CD4-positive, alpha-beta memory T cell (primary cell): ENCODE measurements around the gene RUNX2. TPM values are rescaled to one million over a fixed set of nuclear protein-coding genes. Genes with fewer than 3 reads are reported as not detected.
A peak's percentile ranks its signal among the peaks of the same experiment; 100 is the strongest.

ENCODE experiments used
- CTCF ChIA-PET: fragments of 350-600 bp; sonication (Branson Sonifier 250); formaldehyde crosslinking; loops from one replicate; lab custom pipeline; 2021; ENCODE audit warnings: inconsistent platforms; ENCODE audit not compliant: partially characterized antibody; lab: Charles Lee
- POLR2A ChIA-PET: fragments of 350-600 bp; sonication (Branson Sonifier 250); formaldehyde crosslinking; loops from one replicate; lab custom pipeline; 2021; ENCODE audit not compliant: partially characterized antibody; lab: Charles Lee
- DNase-seq, 5 donors: peaks; one replicate each; pipeline versions ENCODE4 v3.0.0 to v3.0.0-alpha.2; 2020 to 2022; ENCODE audit warnings: mixed read lengths in 1 of 5
- H3K27ac ChIP-seq: one replicate; pipeline ENCODE4 v1.7.0; 2013; ENCODE audit warnings: low read depth, low read length
- H3K27me3 ChIP-seq: 2 replicates; pipeline ENCODE4 v1.7.0; 2013; ENCODE audit warnings: mild to moderate bottlenecking, low read length, moderate library complexity; ENCODE audit not compliant: insufficient read depth
- H3K36me3 ChIP-seq: 2 replicates; pipeline ENCODE4 v1.7.0; 2013; ENCODE audit warnings: mild to moderate bottlenecking, low read length, moderate library complexity; ENCODE audit not compliant: insufficient read depth
- H3K4me1 ChIP-seq: 2 replicates; pipeline ENCODE4 v1.7.0; 2013; ENCODE audit warnings: mild to moderate bottlenecking, low read length, moderate library complexity; ENCODE audit not compliant: insufficient read depth
- H3K4me3 ChIP-seq, 2 donors: one replicate each; pipeline ENCODE4 v1.7.0; 2013; ENCODE audit warnings: low read length in 2 of 2, mild to moderate bottlenecking in 1 of 2
- H3K9me3 ChIP-seq, 2 donors: one replicate each; pipeline ENCODE4 v1.7.0; 2013; ENCODE audit warnings: low read length in 2 of 2, control low read depth in 1 of 2; ENCODE audit not compliant: control insufficient read depth in 1 of 2
- H3K27ac Mint-ChIP-seq, 7 donors: one replicate each; pipeline ENCODE4 v1.8.0; 2020 to 2021; ENCODE audit warnings: mixed read lengths in 7 of 7, mild to moderate bottlenecking in 6 of 7, inconsistent platforms in 3 of 7, moderate library complexity in 3 of 7
- H3K27me3 Mint-ChIP-seq, 2 donors: one replicate each; pipeline ENCODE4 v1.8.0; 2020 to 2021; ENCODE audit warnings: mixed read lengths in 2 of 2
- H3K36me3 Mint-ChIP-seq, 2 donors: one replicate each; pipeline ENCODE4 v1.8.0; 2020 to 2021; ENCODE audit warnings: mixed read lengths in 2 of 2, inconsistent platforms in 1 of 2, mild to moderate bottlenecking in 1 of 2
- H3K4me1 Mint-ChIP-seq, 4 donors: one replicate each; pipeline ENCODE4 v1.8.0; 2020 to 2021; ENCODE audit warnings: mixed read lengths in 4 of 4, mild to moderate bottlenecking in 1 of 4
- H3K4me3 Mint-ChIP-seq, 8 donors: one replicate each; pipeline ENCODE4 v1.8.0; 2020 to 2021; ENCODE audit warnings: mixed read lengths in 8 of 8, mild to moderate bottlenecking in 7 of 8, moderate library complexity in 6 of 8, inconsistent platforms in 3 of 8
- H3K9me3 Mint-ChIP-seq, 8 donors: one replicate each; pipeline ENCODE4 v1.8.0; 2020 to 2021; ENCODE audit warnings: mixed read lengths in 8 of 8, mild to moderate bottlenecking in 5 of 8, inconsistent platforms in 3 of 8, moderate library complexity in 1 of 8
- intact Hi-C: fragments of 100-400 bp; cut with micrococcal nuclease; formaldehyde crosslinking; loops from one replicate; pipeline ENCODE4 v1.15.1; 2023
- polyA plus RNA-seq, 2 donors: library from polyadenylated mRNA; unstranded; fragments of 300-500 nt; fragmentation: Illumina TruSeq; gene quantifications; one replicate each; pipeline ENCODE4 v1.2.3, GENCODE V29; 2021
- total RNA-seq, 2 experiments: library from RNA; stranded (reverse); gene quantifications; one replicate each; pipeline ENCODE4 v1.2.3, GENCODE V29; 2021

Gene RUNX2
- total and polyA plus RNA-seq, 4 experiments from 2014 or later: 4.5 to 26.6 (median 23.3) TPM

- POLR2A ChIA-PET: interaction anchor here (1.7 kb wide), 1 partner anchor 9 kb away, joined by 5 read pairs; no protein-coding TSS in a partner anchor
- no peak overlapping the region for H3K27ac ChIP-seq
- H3K4me1 Mint-ChIP-seq: peaks cover under 1 to 16% (median 7%) of the 10 kb centered on the region in 4 donors
These were observed 314.4 kb downstream of the RUNX2 start for GRCh38 chr6:45642331-45643125.

GRCh38 chr6:45643126-45643525, 315.0 kb downstream of the RUNX2 start:
- CTCF ChIA-PET: no interaction called here
- Mint-ChIP-seq H3K36me3 (no peaks in the 10 kb centered on the region), H3K4me3 (no peak overlapping the region), H3K27ac (peak overlapping the region in 2 of 7 donors; percentile 8 to 42), H3K9me3 (peaks cover 0 to 1% (median 0%) of the 10 kb centered on the region in 8 donors), H3K4me1 (peaks cover 4 to 20% (median 8%) of the 10 kb centered on the region in 4 donors), H3K27me3 (no peaks in the 10 kb centered on the region)
- Histone ChIP-seq H3K27ac (no peak overlapping the region), H3K4me3 (no peak overlapping the region), H3K36me3 (no peaks in the 10 kb centered on the region), H3K4me1 (no peaks in the 10 kb centered on the region), H3K9me3 (no peaks in the 10 kb centered on the region), H3K27me3 (no peaks in the 10 kb centered on the region)
- POLR2A ChIA-PET: interaction anchor here (1.7 kb wide), 1 partner anchor 10 kb away, joined by 5 read pairs; no protein-coding TSS in a partner anchor
- intact Hi-C loops: no loop called here
- DNase-seq: no peak

More at GRCh38 chr6:45642331-45643125, 314.4 kb downstream of the RUNX2 start:
- CTCF ChIA-PET: interaction anchor here (1.2 kb wide), 1 partner anchor 29 kb away, joined by 3 read pairs; no protein-coding TSS in a partner anchor
- Mint-ChIP-seq H3K27me3 (no peaks in the 10 kb centered on the region), H3K27ac (no peak overlapping the region), H3K9me3 (peaks cover 0 to 1% (median 0%) of the 10 kb centered on the region in 8 donors), H3K36me3 (no peaks in the 10 kb centered on the region), H3K4me3 (no peak overlapping the region)
- no peak overlapping the region for H3K4me3 ChIP-seq
- no peaks in the 10 kb centered on the region for H3K9me3 ChIP-seq
- no peaks in the 10 kb centered on the region for H3K4me1 ChIP-seq
- no peaks in the 10 kb centered on the region for H3K36me3 ChIP-seq
- DNase-seq: no peak
- H3K27me3 ChIP-seq: no peaks in the 10 kb centered on the region
- intact Hi-C loops: no loop called here

- ChIA-PET CTCF (interaction anchor here (0.6 to 1.0 kb wide), 2 partner anchors 19 to 31 kb away, joined by 3 read pairs; no protein-coding TSS in a partner anchor), POLR2A (no interaction called here)
- no peak for DNase-seq
- Histone ChIP-seq H3K36me3 (no peaks in the 10 kb centered on the region), H3K4me1 (no peaks in the 10 kb centered on the region), H3K4me3 (no peak overlapping the region), H3K27me3 (no peaks in the 10 kb centered on the region), H3K9me3 (no peaks in the 10 kb centered on the region), H3K27ac (no peak overlapping the region)
- peaks cover 0 to 1% (median 0%) of the 10 kb centered on the region in 8 donors for H3K9me3 Mint-ChIP-seq
- H3K36me3 Mint-ChIP-seq: no peaks in the 10 kb centered on the region
- no peak overlapping the region for H3K27ac Mint-ChIP-seq
- no peaks in the 10 kb centered on the region for H3K27me3 Mint-ChIP-seq
- intact Hi-C loops: no loop called here
- H3K4me1 Mint-ChIP-seq: peaks cover 0 to 15% (median 5%) of the 10 kb centered on the region in 4 donors
- H3K4me3 Mint-ChIP-seq: no peak overlapping the region
These were observed 316.6 kb downstream of the RUNX2 start for GRCh38 chr6:45644720-45645119.

GRCh38 chr6:45645302-45645701, 317.2 kb downstream of the RUNX2 start:
- no peak overlapping the region for H3K27ac ChIP-seq
- DNase-seq: no peak
- H3K36me3 ChIP-seq: no peaks in the 10 kb centered on the region
- H3K27me3 ChIP-seq: no peaks in the 10 kb centered on the region
- intact Hi-C loops: no loop called here
- no peaks in the 10 kb centered on the region for H3K27me3 Mint-ChIP-seq
- H3K36me3 Mint-ChIP-seq: no peaks in the 10 kb centered on the region
- no peaks in the 10 kb centered on the region for H3K9me3 ChIP-seq
- no peaks in the 10 kb centered on the region for H3K4me1 ChIP-seq
- H3K4me1 Mint-ChIP-seq: peaks cover 0 to 15% (median 5%) of the 10 kb centered on the region in 4 donors
- CTCF ChIA-PET: interaction anchor here (0.6 to 1.0 kb wide), 2 partner anchors 18 to 30 kb away, joined by 3 read pairs; no protein-coding TSS in a partner anchor
- no peak overlapping the region for H3K4me3 ChIP-seq
- H3K27ac Mint-ChIP-seq: no peak overlapping the region
- peaks cover 0 to 1% (median 0%) of the 10 kb centered on the region in 8 donors for H3K9me3 Mint-ChIP-seq
- POLR2A ChIA-PET: no interaction called here
- H3K4me3 Mint-ChIP-seq: no peak overlapping the region

- H3K4me1 Mint-ChIP-seq: peaks cover 0 to 15% (median 5%) of the 10 kb centered on the region in 4 donors
- Histone ChIP-seq H3K9me3 (no peaks in the 10 kb centered on the region), H3K27ac (no peak overlapping the region), H3K4me3 (no peak overlapping the region), H3K27me3 (no peaks in the 10 kb centered on the region), H3K36me3 (no peaks in the 10 kb centered on the region), H3K4me1 (no peaks in the 10 kb centered on the region)
- CTCF ChIA-PET: no interaction called here
- intact Hi-C loops: no loop called here
- POLR2A ChIA-PET: no interaction called here
- H3K9me3 Mint-ChIP-seq: peaks cover 0 to 1% (median 0%) of the 10 kb centered on the region in 8 donors
- no peak for DNase-seq
- peak overlapping the region in 5 of 7 donors; percentile 10 to 91 (median 57) for H3K27ac Mint-ChIP-seq
- no peaks in the 10 kb centered on the region for H3K36me3 Mint-ChIP-seq
- H3K4me3 Mint-ChIP-seq: peak overlapping the region in 1 of 8 donors; percentile 55
- H3K27me3 Mint-ChIP-seq: no peaks in the 10 kb centered on the region
These were observed 319.5 kb downstream of the RUNX2 start for GRCh38 chr6:45647341-45648261.

GRCh38 chr6:45648262-45648620, 320.1 kb downstream of the RUNX2 start:
- POLR2A ChIA-PET: no interaction called here
- DNase-seq: no peak
- CTCF ChIA-PET: no interaction called here
- H3K27ac ChIP-seq: no peak overlapping the region
- peaks cover 0 to 15% (median 6%) of the 10 kb centered on the region in 4 donors for H3K4me1 Mint-ChIP-seq
- no peak overlapping the region for H3K4me3 ChIP-seq
- H3K9me3 ChIP-seq: no peaks in the 10 kb centered on the region
- intact Hi-C loops: no loop called here
- H3K36me3 ChIP-seq: no peaks in the 10 kb centered on the region
- peaks cover 0 to 1% (median 0%) of the 10 kb centered on the region in 8 donors for H3K9me3 Mint-ChIP-seq
- H3K4me3 Mint-ChIP-seq: no peak overlapping the region
- H3K36me3 Mint-ChIP-seq: no peaks in the 10 kb centered on the region
- H3K27ac Mint-ChIP-seq: peak overlapping the region in 1 of 7 donors; percentile 52
- H3K4me1 ChIP-seq: no peaks in the 10 kb centered on the region
- peaks cover 0 to 1% of the 10 kb centered on the region in 2 donors for H3K27me3 Mint-ChIP-seq
- H3K27me3 ChIP-seq: no peaks in the 10 kb centered on the region
